Skin epidermis (tissue), 12 donors: ENCODE data around the gene MBP.
"Not testable (repeated sequence)": the region's sequence is repeated elsewhere in the genome, so short reads cannot be mapped to it uniquely, and the experiment has no call there.

Source experiments
- H3K27ac ChIP-seq, 21 experiments: fragments of 200-600 bp; sonication (generic) in 11 of 21; one replicate each; pipeline ENCODE4 v1.5.0; 2020; ENCODE audit warnings: mild to moderate bottlenecking in 3 of 21, inconsistent platforms in 2 of 21, moderate library complexity in 2 of 21
- H3K4me3 ChIP-seq, 7 experiments: fragments of 200-600 bp; sonication (generic) in 2 of 7; one replicate each; pipeline ENCODE4 v1.5.0; 2020; ENCODE audit warnings: inconsistent platforms in 2 of 7, mild to moderate bottlenecking in 2 of 7, moderate library complexity in 1 of 7

MBP gene

DNA sequence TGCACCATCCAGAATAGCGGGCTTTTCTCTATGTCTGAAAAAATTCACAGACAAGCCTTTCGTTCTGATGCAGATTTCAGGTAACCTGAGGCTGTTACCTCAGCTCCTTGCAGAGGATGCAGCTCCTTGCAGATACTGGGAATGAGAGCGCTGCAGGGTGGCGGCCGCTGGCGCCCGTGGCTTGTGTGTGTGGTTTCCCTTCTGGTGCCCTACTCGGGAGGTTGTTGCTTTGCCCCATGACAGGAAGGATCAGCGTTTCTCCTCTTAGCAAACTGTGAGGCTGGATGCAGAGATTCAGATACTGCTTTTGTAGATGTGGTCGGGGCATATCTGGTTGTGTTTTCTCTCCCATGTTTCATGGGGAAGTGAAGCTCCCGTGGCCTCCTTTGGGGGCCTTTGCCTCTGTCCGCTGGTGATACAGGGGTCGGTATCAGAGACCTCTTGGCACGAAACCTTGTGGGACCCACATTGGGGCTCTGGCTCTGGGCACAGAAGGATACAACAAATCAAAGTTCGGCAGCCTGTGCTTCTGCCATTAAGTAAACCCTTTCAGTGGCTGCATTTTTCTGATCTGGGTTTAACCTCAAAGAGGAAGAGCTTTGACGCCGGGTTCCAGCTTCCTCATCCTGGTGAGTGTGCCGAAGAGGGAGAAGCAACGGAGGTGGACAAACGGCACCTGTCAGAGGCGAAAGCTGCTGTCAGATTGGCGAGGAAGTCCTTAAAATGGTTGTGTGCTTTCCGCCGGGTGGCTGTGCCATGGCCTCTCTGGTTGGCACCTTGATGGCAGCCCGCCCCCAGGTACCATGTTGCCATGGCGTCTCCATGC, 127.8 kb downstream of the MBP start:
- Histone ChIP-seq H3K4me3 (no peak overlapping the region), H3K27ac (peak overlapping the region in 13 of 21 experiments; percentile 18 to 79 (median 54))

DNA sequence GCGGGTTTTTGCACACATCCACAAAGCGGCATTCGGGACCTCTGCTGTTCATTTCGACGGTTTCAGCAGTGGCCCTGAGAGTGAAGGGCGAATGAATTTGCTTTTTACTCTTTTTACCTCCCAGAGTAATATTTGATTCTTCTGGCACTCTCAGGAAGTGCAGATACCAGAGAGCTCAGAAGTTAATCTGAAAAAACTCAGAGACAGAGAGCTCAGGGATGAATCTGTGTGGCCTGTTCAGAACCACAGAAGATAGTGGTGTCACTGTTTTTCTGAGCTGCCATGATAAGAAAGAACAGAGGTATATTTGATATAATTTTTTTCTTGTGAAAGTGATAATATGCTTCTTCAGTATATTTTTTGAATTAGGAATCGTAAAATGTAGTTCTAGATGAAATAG, 129.3 kb downstream of the MBP start:
- Histone ChIP-seq H3K27ac (peak overlapping the region in 5 of 21 experiments; percentile 15 to 79 (median 31)), H3K4me3 (no peak overlapping the region)

DNA sequence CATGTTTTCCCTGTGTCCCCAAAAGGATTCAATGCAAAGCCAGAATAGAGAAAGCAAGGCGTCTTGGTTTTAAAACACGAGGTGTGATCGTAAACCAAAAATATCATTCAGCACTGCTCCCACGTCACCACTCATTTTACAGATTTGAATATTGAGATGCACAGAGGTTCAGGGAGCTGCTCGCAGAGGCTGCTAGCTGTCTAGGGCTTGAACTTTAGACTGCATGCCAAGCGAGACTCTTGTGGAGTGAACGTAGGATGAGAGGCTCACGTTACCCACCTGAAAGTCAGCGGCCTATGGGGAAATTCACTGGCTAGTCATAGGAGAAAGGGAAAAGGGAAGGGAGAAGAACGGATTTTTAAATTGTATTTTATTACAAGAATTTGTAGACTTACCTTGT, 130.1 kb downstream of the MBP start:
- peak overlapping the region in 1 of 21 experiments; percentile 79 for H3K27ac ChIP-seq
- no peak overlapping the region for H3K4me3 ChIP-seq

DNA sequence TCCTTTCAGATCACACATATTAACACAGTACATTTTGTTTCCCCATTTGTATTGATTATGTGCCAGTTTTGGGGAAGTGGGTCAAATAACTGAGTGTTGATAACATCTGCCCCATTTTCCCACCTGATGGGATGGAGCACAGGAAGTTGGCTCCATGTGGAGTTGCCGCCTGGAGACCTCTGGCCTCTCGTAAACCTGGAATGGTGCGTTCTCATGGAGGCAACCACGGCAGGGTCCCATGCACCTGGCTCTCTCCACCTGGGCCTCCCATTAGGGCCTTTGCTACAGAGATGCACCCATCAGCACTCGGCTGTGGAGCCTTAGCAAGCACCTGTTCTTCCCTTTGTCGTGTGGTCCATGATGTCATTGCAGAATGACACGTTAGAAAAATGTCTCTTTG, 130.6 kb downstream of the MBP start:
- no peak overlapping the region for H3K4me3 ChIP-seq

DNA sequence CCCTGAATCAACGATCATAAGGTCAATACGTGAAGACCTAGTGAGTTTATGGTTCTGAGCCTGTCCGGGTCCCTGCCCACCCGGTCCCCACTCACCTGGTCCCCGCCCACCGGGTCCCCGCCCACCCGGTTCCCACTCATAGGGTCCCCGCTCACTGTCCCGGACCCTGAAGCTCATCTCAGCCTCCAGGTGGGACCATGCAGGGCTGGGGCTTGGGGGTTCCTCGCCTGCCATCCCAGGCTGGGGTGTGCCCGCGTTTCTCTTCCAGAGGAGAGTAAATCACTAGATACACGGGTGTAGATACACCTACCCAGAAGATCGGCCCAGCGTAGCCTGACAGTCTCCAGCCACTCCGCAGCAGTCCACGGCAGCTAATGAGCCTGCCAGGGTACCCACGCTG, 131.5 kb downstream of the MBP start:
- Histone ChIP-seq H3K27ac (peak overlapping the region in 2 of 21 experiments; percentile 49 to 58), H3K4me3 (no peak overlapping the region)

More for the DNA sequence above, 130.6 kb downstream of the MBP start:
- no peak overlapping the region for H3K27ac ChIP-seq

DNA sequence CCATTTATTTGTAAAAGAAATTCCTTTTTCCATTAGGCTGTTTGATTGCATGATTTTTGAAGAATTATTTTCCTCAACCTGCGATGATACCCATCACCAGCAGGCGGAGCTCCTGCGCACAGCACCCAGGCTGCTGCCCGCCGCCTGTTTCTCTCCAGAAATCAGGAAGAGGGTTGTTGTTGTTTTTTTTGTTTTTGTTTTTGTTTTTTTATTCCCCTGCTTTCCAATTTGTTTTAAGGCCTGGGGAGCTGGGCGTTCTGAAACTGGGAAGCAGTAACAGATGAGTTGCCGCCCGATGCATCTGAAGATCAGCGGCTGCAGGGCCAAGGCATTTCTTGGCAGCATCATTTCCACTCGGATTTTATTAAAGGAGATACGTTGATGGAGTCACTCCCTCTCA, 132.1 kb downstream of the MBP start:
- peak overlapping the region in 2 of 21 experiments; percentile 49 to 58 for H3K27ac ChIP-seq
- H3K4me3 ChIP-seq: no peak overlapping the region

DNA sequence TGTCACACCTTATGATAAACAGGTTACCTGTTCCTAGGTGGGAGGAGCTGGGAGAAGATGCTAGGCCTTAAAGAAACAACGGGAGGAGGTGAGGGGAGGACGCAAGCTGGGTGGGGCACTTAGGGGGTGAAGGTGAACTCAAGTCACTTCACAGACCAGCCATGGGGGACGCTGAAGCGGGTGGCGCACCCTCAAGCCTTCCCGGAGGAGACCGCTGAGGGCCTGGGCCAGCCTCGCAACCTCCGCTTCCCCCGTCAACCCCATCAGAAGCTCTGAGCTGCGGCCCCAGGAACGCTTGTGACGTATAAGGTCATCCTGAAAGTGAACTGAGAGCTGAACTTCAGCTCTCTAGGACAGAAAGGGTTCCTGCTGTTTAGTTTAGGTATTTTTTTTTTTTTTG, 133.5 kb downstream of the MBP start:
- no peak overlapping the region for H3K27ac ChIP-seq
- no peak overlapping the region for H3K4me3 ChIP-seq

DNA sequence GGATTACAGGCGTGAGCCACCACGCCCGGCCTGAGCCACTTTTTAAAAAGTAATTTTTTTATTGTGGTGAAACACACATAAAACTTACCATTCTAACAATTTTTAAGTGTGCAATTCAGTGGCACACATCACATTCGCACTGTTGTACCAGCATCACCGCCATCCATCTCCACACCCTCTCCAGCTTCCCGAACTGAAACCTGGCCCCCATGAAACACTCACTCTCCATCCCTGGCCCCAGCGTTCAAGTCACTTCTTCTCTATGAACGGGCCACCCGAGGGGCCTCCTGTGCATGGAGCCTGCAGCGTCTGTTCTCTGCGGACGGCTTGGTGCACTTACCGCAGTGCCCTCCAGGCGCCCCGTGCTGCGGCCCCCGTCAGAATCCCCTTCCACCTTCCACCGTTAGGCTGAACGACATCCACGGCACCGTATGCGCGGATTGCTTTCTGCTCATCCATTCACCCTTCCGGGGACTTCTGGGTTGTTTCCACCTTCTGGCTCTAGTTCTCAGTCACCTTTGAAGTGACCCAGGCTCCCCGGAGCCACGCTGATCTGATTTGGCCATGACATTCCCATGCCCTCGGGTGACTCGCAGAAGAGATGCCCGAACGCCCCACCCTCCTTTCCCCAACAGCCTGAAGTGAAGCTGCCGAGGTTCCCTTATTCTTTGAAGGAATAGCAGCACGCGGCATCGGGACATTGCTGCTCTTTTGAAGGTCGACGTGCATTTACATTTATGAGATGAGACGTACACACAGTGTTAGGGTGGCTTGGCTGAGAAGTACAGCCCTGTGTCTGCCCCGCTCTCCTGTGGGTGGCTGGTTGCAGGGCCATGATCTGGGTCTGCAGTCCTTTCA, 134.4 kb downstream of the MBP start:
- H3K4me3 ChIP-seq: no peak overlapping the region
- H3K27ac ChIP-seq: no peak overlapping the region

DNA sequence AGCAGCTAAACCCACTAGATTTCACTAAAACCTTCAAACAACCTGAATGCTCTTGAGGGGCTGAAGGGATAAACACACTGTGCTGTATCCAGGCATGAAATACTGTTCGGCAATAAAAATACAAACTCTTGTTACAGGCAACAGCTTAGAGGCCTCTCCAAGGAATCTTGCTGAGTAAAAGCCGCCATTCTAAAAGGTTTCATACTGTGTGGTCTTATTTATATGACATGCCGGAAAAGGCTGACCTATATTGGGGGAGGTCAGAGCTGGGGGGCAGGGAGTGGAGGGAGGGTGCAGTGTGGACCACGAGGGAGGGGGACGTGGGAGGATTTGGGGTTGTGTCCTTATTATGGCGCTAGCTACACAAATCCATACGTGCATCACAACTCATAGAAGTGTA, 136.2 kb downstream of the MBP start:
- H3K4me3 ChIP-seq: no peak overlapping the region
- no peak overlapping the region for H3K27ac ChIP-seq

DNA sequence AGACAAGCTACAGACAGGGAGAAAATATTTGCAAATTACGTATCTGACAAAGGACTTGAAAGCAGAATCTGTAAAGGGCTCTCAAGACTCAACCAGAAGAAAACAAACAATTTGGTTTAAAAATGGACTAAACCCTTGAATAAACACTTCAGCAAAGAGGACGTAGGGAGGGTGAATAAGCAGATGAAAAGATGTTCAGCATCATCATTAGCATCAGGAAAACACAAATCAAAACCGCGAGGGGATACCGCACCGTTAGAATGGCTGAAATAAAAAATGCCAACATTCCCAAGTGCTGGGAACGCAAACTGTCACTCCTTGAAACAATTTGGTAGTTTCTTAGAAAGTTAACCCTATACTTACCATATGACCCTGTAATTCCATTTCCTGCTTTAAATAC, 136.7 kb downstream of the MBP start:
- no peak overlapping the region for H3K4me3 ChIP-seq
- no peak overlapping the region for H3K27ac ChIP-seq

DNA sequence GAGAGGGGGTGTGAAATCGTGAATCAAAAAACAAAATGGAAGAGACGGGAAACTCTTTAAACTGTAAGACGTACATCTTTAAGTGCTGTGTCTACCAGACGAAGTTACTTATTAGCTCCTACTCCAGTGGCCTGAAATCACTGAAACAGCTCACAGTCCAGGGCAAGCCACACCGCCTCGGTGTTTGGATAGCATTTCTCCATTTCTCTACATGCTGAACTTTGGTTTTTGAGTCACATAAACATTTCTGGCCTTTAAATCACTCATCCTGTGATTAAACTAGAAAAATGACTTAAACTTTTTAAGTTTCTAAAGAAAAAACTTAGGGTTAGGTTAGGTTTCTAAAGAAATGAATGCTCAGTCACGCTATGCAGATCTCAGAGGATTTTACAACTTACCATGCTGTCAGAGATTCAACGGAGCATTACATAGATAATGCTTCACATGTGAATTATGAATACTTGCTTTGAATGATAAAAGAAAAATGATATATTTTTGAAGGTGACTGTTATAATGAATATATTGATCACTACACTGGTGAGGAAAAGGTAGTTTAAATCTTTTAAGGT, 138.4 kb downstream of the MBP start:
- no peak overlapping the region for H3K27ac ChIP-seq
- no peak overlapping the region for H3K4me3 ChIP-seq

DNA sequence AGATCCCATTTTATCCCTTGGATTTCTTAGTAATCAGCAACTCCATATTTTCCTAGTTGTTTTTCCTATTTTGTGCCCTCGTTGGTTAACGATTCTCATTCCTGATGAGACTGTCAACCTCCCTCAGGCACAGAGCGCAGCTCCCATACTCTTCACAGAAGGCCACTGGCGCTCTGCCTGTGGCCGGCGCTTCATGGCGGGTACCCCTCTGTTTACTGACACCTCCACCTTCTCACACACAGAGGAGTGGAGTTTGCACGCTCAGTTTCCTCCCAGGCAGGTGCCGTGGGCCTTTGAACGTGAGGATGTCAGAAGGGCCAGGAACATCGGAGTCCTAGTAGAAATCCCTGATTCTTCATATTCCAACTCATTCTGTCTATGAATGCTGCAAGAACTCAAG, 139.0 kb downstream of the MBP start:
- no peak overlapping the region for H3K27ac ChIP-seq
- no peak overlapping the region for H3K4me3 ChIP-seq

DNA sequence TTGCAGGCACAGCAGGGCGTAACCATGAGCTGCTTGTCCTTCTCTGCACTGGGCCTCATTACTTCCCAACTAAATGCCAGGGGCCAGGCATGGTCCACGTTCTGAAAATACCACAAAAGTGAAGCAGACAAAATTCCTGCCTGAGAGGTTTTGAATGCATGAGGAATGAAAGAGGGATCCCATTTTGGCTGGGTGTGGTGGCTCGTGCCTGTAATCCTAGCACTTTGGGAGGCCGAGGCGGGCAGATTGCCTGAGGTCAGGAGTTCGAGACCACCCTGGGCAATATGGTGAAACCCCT, 139.5 kb downstream of the MBP start:
- Histone ChIP-seq H3K27ac (no peak overlapping the region), H3K4me3 (no peak overlapping the region)

DNA sequence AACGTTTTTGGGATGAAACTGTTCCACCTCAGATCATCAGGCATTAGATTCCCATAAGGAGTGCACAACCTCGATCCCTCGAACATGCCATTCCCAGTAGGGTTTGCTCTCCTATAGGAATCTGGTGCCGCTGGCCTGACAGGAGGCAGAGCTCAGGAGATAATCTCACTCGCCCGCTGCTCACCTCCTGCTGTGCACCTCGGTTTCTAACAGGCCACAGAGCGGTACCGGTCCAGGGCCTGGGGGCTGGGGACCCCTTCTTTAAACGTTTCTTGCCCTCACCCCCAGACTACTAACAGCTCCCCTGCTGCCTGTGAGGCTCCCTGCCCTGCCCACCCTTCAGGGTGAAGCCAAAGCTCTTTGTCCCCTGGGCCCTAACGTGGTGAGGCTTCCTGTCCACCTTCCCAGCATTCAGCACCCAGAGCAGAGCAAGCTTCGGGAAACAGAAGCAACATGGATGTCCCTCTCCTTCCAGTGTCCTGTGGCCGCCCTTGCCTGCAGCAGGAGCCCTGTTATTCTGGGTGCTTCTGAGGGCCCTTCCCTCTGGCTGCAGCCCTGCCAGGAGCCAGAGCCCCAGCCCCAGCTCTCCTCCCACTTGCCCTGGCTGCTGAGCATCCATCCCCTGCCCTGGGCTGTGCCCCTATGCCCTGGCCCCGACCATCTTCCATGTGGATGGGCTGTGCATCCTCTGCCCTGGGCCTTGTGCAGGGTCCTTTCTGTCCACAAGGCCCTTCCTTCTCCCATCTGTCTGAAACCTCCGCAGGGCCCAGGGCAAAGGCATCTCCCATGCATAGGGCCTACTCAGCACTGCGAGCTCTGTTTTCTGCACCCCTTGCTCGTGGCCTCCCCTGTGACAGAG, 140.1 kb downstream of the MBP start:
- no peak overlapping the region for H3K4me3 ChIP-seq
- no peak overlapping the region for H3K27ac ChIP-seq

DNA sequence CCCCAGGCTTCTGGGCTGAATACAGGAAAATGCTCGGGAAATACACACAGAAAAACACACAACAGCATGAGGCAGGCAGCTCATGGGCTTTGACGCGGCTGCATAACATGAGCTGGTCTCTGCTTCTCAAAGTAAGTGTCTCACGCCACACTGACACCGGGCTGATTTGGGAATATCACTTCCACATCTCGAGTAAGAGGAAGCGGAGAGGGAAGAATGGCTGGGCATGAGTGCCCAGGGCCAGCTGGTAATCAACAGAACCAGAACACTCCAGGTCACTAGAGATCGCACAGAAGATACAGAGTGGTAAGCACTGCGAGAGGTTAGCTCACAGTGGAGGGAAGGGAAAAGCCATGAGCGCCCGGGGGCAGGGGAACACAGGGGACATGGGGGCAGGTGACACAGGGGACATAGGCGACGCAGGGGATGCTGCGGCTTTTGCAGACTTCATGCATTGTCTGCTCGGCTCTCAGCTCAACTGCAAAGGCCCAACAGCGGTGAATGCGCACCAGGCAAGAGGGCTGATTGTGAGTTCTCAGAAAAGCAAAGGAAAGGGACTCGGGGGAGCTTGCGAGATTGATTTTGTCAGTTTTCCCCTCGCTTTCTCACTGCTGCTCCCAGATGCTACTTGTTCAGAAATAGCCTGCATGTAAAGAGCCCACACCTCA, 141.4 kb downstream of the MBP start:
- Histone ChIP-seq H3K4me3 (no peak overlapping the region), H3K27ac (no peak overlapping the region)

DNA sequence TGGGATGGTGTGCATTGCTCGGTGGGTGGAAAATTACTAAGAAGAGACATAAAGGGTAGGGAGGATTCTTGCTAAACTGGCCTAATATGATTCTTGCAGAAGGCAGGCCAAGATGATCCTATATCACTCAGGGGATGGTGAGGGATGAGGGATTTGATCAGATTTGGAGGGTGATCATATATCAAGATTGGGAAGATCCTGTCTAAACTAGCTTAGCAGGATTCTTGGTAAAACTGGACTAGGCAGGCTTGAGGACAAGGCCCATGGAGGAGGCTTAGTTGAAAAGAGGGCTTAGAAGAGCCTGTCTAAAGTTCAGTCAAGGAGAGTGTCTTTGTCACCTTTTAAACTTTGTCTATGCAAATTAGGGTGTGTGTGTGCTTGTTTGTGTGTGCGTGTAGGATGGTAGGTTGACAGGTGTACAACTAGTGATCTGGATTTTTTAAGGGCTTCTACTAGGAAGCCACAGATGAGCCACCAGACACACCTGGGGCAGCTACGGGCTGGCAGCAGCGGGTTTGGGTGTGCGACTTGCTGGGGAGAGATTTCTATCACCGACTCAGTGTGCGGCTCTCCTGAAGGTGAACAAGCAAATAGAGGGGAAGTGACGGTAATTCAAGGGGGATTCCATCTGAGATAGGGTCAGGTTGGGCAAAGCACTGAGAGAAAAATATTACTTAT, 142.1 kb downstream of the MBP start:
- not testable (repeated sequence) for H3K4me3 ChIP-seq, H3K27ac ChIP-seq

DNA sequence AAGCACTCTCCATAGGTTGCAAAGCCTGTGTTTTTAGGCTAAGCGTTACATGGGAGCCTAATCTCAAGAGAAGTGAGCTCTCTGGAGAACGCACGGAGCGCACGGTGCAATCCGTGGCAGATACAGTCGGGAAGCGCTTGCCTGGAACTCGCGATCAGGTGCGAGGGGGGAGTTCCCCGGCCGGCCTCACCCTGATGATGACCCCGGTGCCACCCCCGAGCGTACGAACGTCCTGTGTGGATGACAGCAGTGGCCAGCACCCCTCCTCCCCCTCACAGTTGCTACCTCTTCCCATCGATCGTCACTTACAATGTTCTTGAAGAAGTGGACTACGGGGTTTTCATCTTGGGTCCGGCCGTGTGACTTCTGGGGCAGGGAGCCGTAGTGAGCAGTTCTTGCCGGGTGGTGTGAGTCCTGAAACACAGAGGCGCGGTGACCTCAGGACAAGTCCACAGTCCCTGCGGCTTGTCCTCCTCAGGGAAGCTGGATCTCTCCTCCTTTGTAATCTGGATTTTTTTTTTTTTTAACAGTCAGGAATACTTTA, 142.9 kb downstream of the MBP start:
- Histone ChIP-seq H3K4me3 (no peak overlapping the region), H3K27ac (no peak overlapping the region)

DNA sequence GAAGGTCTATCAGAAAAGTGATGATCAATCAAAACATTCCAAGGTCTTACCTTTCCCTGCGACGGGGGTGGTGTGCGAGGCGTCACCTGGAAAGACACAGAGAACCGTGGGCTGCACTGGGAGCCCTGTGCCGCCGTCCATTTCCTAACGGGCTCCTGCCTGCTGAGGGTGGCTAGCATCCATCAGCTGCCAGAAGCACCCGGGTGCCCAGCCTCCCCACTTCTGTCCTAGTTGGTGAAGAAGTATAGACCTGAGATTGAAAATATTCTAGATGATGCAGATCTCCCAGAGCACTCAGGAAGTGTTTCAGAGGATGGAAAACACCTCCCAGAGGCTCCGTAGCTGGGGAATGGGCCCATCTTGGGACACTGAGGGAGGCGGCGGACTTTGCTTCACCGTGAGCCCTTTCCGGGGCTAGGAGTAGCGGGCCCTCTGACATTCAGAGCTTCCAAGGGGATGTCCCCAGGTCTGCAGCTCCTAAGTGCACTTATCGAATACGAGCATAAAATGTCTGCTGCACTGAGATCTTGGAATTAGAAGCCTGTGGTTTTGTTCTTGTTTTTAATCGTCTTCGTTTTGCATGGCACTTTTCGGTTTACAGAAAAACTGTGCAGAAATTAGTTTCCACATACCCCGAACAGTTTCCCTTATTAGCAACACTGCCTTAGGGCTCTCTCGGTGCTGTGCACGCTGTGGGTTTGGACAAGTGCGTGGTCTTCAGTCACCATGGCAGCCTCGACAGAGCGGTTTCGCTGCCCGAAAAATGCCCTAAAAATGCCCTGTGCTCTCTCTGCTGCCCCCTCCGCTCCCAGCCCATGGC, 143.5 kb downstream of the MBP start:
- peak overlapping the region in 5 of 21 experiments; percentile 31 to 70 (median 59) for H3K27ac ChIP-seq
- H3K4me3 ChIP-seq: no peak overlapping the region
